IPS-20b (cell line): ENCODE measurements around the gene GPR39.

Source experiments
- H3K27ac ChIP-seq: one replicate; pipeline ENCODE4 v1.5.1; 2013; ENCODE audit warnings: low read length
- H3K27me3 ChIP-seq: 2 replicates; pipeline ENCODE4 v1.6.1; 2013; ENCODE audit warnings: mild to moderate bottlenecking, low read length, inconsistent platforms; ENCODE audit not compliant: insufficient read depth
- H3K36me3 ChIP-seq: 2 replicates; pipeline ENCODE4 v1.6.1; 2013; ENCODE audit warnings: low read depth, mild to moderate bottlenecking, inconsistent platforms, low read length, moderate library complexity; ENCODE audit not compliant: insufficient read depth
- H3K4me1 ChIP-seq: 2 replicates; pipeline ENCODE4 v1.6.1; 2013; ENCODE audit warnings: mild to moderate bottlenecking, control low read depth, inconsistent platforms, low read length, moderate library complexity; ENCODE audit not compliant: insufficient read depth
- H3K4me3 ChIP-seq: 2 replicates; pipeline ENCODE4 v1.5.1; 2013; ENCODE audit warnings: mild to moderate bottlenecking, low read length, inconsistent platforms
- H3K9ac ChIP-seq: 2 replicates; pipeline ENCODE4 v1.6.1; 2013; ENCODE audit warnings: low read depth, mild to moderate bottlenecking, inconsistent platforms, low read length, moderate library complexity
- H3K9me3 ChIP-seq: 2 replicates; pipeline ENCODE4 v1.6.1; 2013; ENCODE audit warnings: mild to moderate bottlenecking, low read depth, low read length, inconsistent platforms; ENCODE audit not compliant: insufficient read depth

GPR39 gene

DNA sequence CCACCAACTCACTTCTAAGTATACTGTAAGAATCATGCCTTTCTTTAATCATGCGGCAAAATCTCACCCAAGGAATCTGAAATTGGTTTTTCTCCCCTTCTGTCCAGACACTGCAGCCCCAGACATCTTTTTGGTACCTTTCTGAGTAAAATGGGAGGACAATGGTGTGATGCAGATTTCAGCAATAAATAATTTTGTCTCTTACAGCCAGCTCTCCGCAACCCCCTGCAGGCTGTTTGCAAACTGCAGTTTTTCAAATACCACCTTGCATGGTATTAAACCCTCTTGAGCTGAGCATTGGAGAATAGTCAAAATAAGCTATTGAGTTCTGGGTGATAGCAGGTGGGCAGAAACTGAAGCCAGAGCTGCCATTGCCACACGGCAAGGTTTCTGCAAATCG lies 32.2 kb downstream of the GPR39 start:
- H3K27me3 ChIP-seq, result no peaks in the 10 kb centered on the region
- no peak overlapping the region for H3K4me3 ChIP-seq
- no peak overlapping the region for H3K9ac ChIP-seq
- H3K4me1 ChIP-seq, result no peaks in the 10 kb centered on the region
- H3K36me3 ChIP-seq, result no peaks in the 10 kb centered on the region
- no peak overlapping the region for H3K27ac ChIP-seq
- H3K9me3 ChIP-seq, result no peaks in the 10 kb centered on the region

- Histone ChIP-seq H3K9ac (no peak overlapping the region), H3K9me3 (no peaks in the 10 kb centered on the region), H3K4me1 (no peaks in the 10 kb centered on the region), H3K27ac (no peak overlapping the region), H3K36me3 (no peaks in the 10 kb centered on the region), H3K27me3 (no peaks in the 10 kb centered on the region), H3K4me3 (no peak overlapping the region)
These were observed 33.3 kb downstream of the GPR39 start for GRCh38 chr2:132449868-132450267.

GRCh38 chr2:132460781-132461180 lies 44.2 kb downstream of the GPR39 start:
- no peaks in the 10 kb centered on the region for H3K36me3 ChIP-seq
- no peak overlapping the region for H3K9ac ChIP-seq
- H3K27ac ChIP-seq, result no peak overlapping the region

GRCh38 chr2:132462236-132462635 lies 45.6 kb downstream of the GPR39 start:
- Histone ChIP-seq H3K36me3 (no peaks in the 10 kb centered on the region), H3K9ac (no peak overlapping the region), H3K4me3 (no peak overlapping the region), H3K9me3 (peaks cover 52% of the 10 kb centered on the region), H3K4me1 (no peaks in the 10 kb centered on the region), H3K27ac (no peak overlapping the region), H3K27me3 (no peaks in the 10 kb centered on the region)

More at GRCh38 chr2:132460781-132461180, 44.2 kb downstream of the GPR39 start:
- H3K4me3 ChIP-seq, result no peak overlapping the region
- peaks cover 37% of the 10 kb centered on the region for H3K9me3 ChIP-seq
- H3K27me3 ChIP-seq, result no peaks in the 10 kb centered on the region
- no peaks in the 10 kb centered on the region for H3K4me1 ChIP-seq

- Histone ChIP-seq H3K4me1 (no peaks in the 10 kb centered on the region), H3K9ac (no peak overlapping the region), H3K9me3 (peaks cover 63% of the 10 kb centered on the region), H3K4me3 (no peak overlapping the region), H3K27ac (no peak overlapping the region), H3K27me3 (no peaks in the 10 kb centered on the region), H3K36me3 (no peaks in the 10 kb centered on the region)
These were observed 47.1 kb downstream of the GPR39 start for GRCh38 chr2:132463719-132464118.

- no peaks in the 10 kb centered on the region for H3K27me3 ChIP-seq
- H3K4me3 ChIP-seq, result no peak overlapping the region
- H3K9ac ChIP-seq, result no peak overlapping the region
- no peaks in the 10 kb centered on the region for H3K36me3 ChIP-seq
- no peaks in the 10 kb centered on the region for H3K4me1 ChIP-seq
- no peak overlapping the region for H3K27ac ChIP-seq
- H3K9me3 ChIP-seq, result peaks cover 57% of the 10 kb centered on the region
These were observed 49.3 kb downstream of the GPR39 start for GRCh38 chr2:132465917-132466316.

GRCh38 chr2:132466428-132467028 lies 49.9 kb downstream of the GPR39 start:
- Histone ChIP-seq H3K27ac (no peak overlapping the region), H3K27me3 (no peaks in the 10 kb centered on the region), H3K4me3 (no peak overlapping the region), H3K36me3 (no peaks in the 10 kb centered on the region), H3K9ac (no peak overlapping the region), H3K4me1 (no peaks in the 10 kb centered on the region), H3K9me3 (peaks cover 57% of the 10 kb centered on the region)

DNA sequence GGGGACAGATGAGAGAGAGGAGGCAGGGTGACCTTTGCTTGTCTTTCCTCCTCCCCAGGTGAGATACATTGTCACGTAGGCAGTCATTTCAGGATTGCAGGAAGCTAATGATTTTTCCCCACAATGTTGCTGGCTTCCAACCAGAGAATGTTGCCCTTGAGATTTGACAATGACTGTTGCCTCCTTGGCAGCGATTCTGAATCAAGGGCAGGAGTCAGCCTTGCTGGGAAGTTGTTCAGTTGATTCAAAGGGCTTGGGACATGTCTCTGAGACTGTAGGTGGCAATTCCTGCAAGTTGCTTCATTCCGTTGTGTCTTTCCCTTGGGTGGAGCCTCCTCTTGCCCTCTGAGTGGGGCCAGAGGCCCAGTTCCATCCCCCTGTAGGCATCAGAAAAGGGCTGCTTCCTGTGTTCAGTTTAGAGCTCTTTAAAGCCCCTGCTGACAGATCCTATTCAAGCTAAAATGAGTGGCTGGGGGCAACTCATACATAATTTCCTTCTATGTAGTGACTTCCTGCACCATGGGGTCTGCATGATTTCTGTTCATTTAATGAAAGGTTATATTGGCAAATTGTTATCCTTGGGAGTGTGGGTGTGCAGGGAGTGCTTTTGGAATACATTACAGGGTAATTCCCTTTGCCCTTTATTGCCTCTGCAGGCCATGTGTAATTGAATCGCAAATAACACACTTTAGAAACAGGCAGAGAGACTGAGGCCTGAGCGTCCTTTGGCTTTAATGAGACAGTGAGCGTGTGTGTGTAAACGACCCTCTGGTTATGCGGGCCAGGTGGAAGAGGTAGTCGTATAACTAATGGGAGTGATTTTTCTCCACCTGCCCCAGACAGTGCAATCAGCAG lies 52.4 kb downstream of the GPR39 start:
- no peaks in the 10 kb centered on the region for H3K4me1 ChIP-seq
- no peak overlapping the region for H3K9ac ChIP-seq
- H3K9me3 ChIP-seq, result peaks cover 58% of the 10 kb centered on the region
- H3K27ac ChIP-seq, result no peak overlapping the region
- no peaks in the 10 kb centered on the region for H3K36me3 ChIP-seq
- no peaks in the 10 kb centered on the region for H3K27me3 ChIP-seq
- H3K4me3 ChIP-seq, result no peak overlapping the region

DNA sequence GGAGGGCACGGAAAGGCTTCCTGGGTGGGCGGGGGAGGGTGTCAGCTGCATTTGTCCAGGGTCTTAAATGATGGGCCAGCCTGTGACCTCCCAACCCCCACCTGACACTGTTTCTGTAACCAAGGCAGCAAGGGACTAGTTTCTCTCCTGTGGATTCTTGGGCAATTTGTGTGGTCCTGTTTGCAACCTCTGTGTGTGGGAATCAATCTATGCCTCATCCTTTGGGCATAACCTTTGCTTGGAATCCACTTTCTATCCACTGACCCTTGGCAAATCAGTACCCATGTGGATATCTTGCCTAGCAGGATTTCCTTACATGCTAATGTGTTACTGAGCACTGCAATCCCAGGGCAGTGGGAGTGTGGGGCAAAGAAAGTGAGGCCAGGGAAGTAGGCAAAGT lies 54.1 kb downstream of the GPR39 start:
- H3K9me3 ChIP-seq, result peaks cover 41% of the 10 kb centered on the region
- no peak overlapping the region for H3K9ac ChIP-seq
- no peaks in the 10 kb centered on the region for H3K4me1 ChIP-seq
- H3K27me3 ChIP-seq, result no peaks in the 10 kb centered on the region
- no peaks in the 10 kb centered on the region for H3K36me3 ChIP-seq
- no peak overlapping the region for H3K4me3 ChIP-seq
- no peak overlapping the region for H3K27ac ChIP-seq

DNA sequence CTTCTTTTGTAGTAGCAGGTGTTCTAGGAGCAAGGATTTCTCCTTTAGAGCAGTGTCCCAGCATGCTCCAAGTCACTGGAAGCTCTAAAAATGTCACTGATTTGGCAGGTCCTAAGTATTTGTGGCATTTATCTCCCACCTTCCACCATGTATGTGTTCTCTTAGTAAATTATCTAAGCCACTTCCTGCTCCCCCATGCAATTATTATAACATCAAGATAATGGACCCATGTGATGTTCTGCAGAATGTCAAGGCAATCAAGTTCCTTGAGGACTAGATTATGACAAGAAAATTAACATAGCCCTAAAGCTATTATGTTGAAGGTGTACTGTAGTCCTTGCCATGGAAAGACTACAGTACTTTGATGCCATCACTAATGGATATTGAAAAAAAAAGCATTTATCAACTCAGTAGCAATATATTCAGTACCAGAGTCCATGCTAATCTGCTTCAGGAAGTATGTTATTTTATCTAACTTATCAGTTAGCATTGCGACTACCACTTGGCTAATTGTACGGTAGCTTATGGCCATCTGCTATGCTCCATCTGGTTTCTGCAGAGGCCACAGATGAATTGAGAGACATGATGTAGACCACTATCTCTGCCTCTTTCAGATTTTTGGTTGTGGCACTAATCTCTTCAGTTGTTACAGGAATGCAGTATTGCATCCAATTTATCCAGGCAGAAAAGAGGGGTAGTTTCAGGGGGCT lies 56.7 kb downstream of the GPR39 start:
- Histone ChIP-seq H3K27me3 (no peaks in the 10 kb centered on the region), H3K4me3 (no peak overlapping the region), H3K27ac (no peak overlapping the region), H3K4me1 (no peaks in the 10 kb centered on the region), H3K9ac (no peak overlapping the region), H3K9me3 (peaks cover 15% of the 10 kb centered on the region), H3K36me3 (no peaks in the 10 kb centered on the region)

DNA sequence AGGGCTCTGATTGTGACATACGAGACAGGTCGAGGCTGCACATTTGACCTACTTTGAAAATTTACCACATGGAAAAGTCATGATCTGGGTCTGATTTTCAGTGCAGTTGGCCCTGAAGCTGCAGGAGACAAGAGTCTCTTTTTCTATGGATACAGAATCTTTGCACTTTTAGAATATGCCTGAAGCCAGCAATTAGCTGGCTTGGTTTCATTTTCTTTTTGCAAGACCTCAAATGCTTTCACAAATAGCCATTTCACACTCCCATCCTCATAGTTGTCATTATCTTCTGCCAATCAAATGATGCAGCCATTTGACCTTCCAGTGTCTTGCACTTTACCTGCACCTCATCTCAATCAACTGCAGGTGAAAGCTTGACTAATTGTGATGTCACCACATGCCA lies 59.0 kb downstream of the GPR39 start:
- Histone ChIP-seq H3K27ac (no peak overlapping the region), H3K4me1 (no peaks in the 10 kb centered on the region), H3K36me3 (no peaks in the 10 kb centered on the region), H3K27me3 (no peaks in the 10 kb centered on the region), H3K9ac (no peak overlapping the region), H3K9me3 (peaks cover 7% of the 10 kb centered on the region; the same call in 1 of the 2 replicates), H3K4me3 (no peak overlapping the region)
